Chondrocyte (in vitro differentiated cells): ENCODE measurements around the gene CTNNA2. TPM values are rescaled to one million over a fixed set of nuclear protein-coding genes. Genes with fewer than 3 reads are reported as not detected.
A peak's percentile ranks its signal among the peaks of the same experiment; 100 is the strongest.

Experiments
- DNase-seq: peaks from one replicate; pipeline ENCODE4 v3.0.0; 2021; ENCODE audit warnings: mixed read lengths, low spot score
- H3K27ac Mint-ChIP-seq: one replicate; pipeline ENCODE4 v1.8.0; 2021; ENCODE audit warnings: mild to moderate bottlenecking, moderate library complexity, mixed read lengths; ENCODE audit not compliant: unreplicated experiment
- H3K27me3 Mint-ChIP-seq: 2 replicates; pipeline ENCODE4 v1.8.0; 2021; ENCODE audit warnings: low read depth, mixed read lengths
- H3K36me3 Mint-ChIP-seq: 2 replicates; pipeline ENCODE4 v1.8.0; 2021; ENCODE audit warnings: low read depth, mixed read lengths
- H3K4me1 Mint-ChIP-seq: 2 replicates; pipeline ENCODE4 v1.8.0; 2021; ENCODE audit warnings: low read depth, mild to moderate bottlenecking, mixed read lengths
- H3K4me3 Mint-ChIP-seq: one replicate; pipeline ENCODE4 v1.8.0; 2021; ENCODE audit warnings: mild to moderate bottlenecking, moderate library complexity, mixed read lengths; ENCODE audit not compliant: unreplicated experiment
- H3K9me3 Mint-ChIP-seq: 2 replicates; pipeline ENCODE4 v1.8.0; 2021; ENCODE audit warnings: low read depth, mixed read lengths
- total RNA-seq: library from RNA; stranded (reverse); gene quantifications from 3 replicates; pipeline ENCODE4 v1.2.1, GENCODE V29; 2021
- TF ChIP-seq, protein P1 (sequence below): fragments of 200-600 bp; sonication (generic); IDR thresholded peaks from 2 replicates; pipeline ENCODE4 v1.5.0; 2021; ENCODE audit warnings: antibody characterized with exemption, mild to moderate bottlenecking, moderate library complexity

Gene CTNNA2
- total RNA-seq, 1 donor from 2014 or later, result not detected

GRCh38 chr2:79855264-79856006, 342.6 kb downstream of the CTNNA2 start:
- DNase-seq, result no peak
- TF ChIP-seq, protein P1, sequence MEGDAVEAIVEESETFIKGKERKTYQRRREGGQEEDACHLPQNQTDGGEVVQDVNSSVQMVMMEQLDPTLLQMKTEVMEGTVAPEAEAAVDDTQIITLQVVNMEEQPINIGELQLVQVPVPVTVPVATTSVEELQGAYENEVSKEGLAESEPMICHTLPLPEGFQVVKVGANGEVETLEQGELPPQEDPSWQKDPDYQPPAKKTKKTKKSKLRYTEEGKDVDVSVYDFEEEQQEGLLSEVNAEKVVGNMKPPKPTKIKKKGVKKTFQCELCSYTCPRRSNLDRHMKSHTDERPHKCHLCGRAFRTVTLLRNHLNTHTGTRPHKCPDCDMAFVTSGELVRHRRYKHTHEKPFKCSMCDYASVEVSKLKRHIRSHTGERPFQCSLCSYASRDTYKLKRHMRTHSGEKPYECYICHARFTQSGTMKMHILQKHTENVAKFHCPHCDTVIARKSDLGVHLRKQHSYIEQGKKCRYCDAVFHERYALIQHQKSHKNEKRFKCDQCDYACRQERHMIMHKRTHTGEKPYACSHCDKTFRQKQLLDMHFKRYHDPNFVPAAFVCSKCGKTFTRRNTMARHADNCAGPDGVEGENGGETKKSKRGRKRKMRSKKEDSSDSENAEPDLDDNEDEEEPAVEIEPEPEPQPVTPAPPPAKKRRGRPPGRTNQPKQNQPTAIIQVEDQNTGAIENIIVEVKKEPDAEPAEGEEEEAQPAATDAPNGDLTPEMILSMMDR, result peak; percentile 75
- no peak overlapping the region for H3K27ac Mint-ChIP-seq

GRCh38 chr2:79857888-79858287, 345.0 kb downstream of the CTNNA2 start:
- H3K9me3 Mint-ChIP-seq, result no peaks in the 10 kb centered on the region
- H3K4me1 Mint-ChIP-seq, result no peaks in the 10 kb centered on the region
- H3K36me3 Mint-ChIP-seq, result no peaks in the 10 kb centered on the region
- peaks cover 22% of the 10 kb centered on the region for H3K27me3 Mint-ChIP-seq
- H3K4me3 Mint-ChIP-seq, result no peak overlapping the region
- no peak for DNase-seq
- TF ChIP-seq, protein P1, result no peak
- no peak overlapping the region for H3K27ac Mint-ChIP-seq

More at GRCh38 chr2:79855264-79856006, 342.6 kb downstream of the CTNNA2 start:
- Mint-ChIP-seq H3K4me1 (no peaks in the 10 kb centered on the region), H3K4me3 (no peak overlapping the region), H3K9me3 (no peaks in the 10 kb centered on the region), H3K36me3 (no peaks in the 10 kb centered on the region), H3K27me3 (peaks cover 26% of the 10 kb centered on the region)

GRCh38 chr2:79860228-79861058, 347.6 kb downstream of the CTNNA2 start:
- H3K36me3 Mint-ChIP-seq, result no peaks in the 10 kb centered on the region
- H3K9me3 Mint-ChIP-seq, result no peaks in the 10 kb centered on the region
- TF ChIP-seq, protein P1, result peak; percentile 84
- H3K4me3 Mint-ChIP-seq, result no peak overlapping the region
- no peak for DNase-seq
- no peaks in the 10 kb centered on the region for H3K4me1 Mint-ChIP-seq
- peaks cover 30% of the 10 kb centered on the region for H3K27me3 Mint-ChIP-seq
- no peak overlapping the region for H3K27ac Mint-ChIP-seq

GRCh38 chr2:79861059-79861374, 348.2 kb downstream of the CTNNA2 start:
- TF ChIP-seq, protein P1, result no peak
- H3K27me3 Mint-ChIP-seq, result peaks cover 28% of the 10 kb centered on the region
- H3K4me3 Mint-ChIP-seq, result no peak overlapping the region
- H3K9me3 Mint-ChIP-seq, result no peaks in the 10 kb centered on the region
- H3K4me1 Mint-ChIP-seq, result no peaks in the 10 kb centered on the region
- H3K27ac Mint-ChIP-seq, result no peak overlapping the region
- DNase-seq, result no peak
- H3K36me3 Mint-ChIP-seq, result no peaks in the 10 kb centered on the region

GRCh38 chr2:79862756-79863155, 349.9 kb downstream of the CTNNA2 start:
- Mint-ChIP-seq H3K27me3 (peaks cover 23% of the 10 kb centered on the region), H3K36me3 (no peaks in the 10 kb centered on the region), H3K9me3 (no peaks in the 10 kb centered on the region), H3K27ac (no peak overlapping the region), H3K4me1 (no peaks in the 10 kb centered on the region), H3K4me3 (no peak overlapping the region)
- DNase-seq, result no peak
- TF ChIP-seq, protein P1, result no peak
